CD4-positive, alpha-beta T cell treated with Interleukin-15 for 1 hour (primary cell): ENCODE results near the gene ZNF611.
"Not testable (repeated sequence)": the region's sequence is repeated elsewhere in the genome, so short reads cannot be mapped to it uniquely, and the experiment has no call there.

Experiments used
- DNase-seq: peaks from one replicate; pipeline ENCODE4 v3.0.0-alpha.2; 2020

Gene ZNF611

DNA sequence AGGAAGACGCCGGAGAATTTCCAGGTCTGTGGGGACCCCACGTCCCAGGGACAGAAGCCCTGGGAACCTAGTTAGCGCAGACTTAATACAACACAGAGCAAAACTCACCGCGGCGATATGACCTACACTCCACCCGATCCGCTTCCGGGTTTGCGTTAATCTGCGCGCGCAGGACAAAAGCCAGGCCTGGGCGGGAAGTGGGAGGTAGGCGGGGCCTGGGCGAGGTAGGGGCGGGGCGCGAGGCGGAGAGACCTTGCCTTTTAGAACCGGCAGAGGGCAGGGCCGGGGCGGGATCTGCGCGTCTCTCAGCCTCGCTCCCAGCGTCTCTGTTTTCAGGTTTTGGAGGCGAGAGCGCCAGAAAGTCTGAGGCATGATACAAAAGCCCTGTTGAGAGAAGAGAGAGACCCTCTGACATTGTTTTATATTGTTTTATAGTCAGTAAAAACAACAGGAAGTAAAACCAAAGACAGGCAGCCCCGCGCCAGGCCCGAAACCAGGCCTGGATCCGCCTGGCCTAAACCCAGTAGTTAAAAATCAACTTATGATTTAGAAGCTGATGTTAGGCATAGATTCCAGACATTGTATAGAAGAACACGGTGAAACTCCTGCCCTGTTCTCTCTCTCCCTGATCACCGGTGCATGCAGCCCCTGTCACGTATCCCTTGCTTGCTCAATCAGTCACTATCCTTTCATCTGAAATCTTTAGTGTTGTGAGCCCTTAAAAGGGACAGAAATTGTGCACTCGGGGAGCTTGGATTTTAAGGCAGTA is at the start of gene ZNF611:
Gene ZNF611 (minus strand): TSS at position 152 of the 769 bp plus-strand sequence. CDS start 19,150 bp downstream, outside the sequence.
- peak; percentile 97 for DNase-seq

GRCh38 chr19:52782864-52783263 is 48.0 kb upstream of the ZNF611 start:
- DNase-seq: not testable (repeated sequence)

- peak; percentile 40 for DNase-seq
These were observed 44.0 kb upstream of the ZNF611 start for GRCh38 chr19:52778811-52779210.

DNA sequence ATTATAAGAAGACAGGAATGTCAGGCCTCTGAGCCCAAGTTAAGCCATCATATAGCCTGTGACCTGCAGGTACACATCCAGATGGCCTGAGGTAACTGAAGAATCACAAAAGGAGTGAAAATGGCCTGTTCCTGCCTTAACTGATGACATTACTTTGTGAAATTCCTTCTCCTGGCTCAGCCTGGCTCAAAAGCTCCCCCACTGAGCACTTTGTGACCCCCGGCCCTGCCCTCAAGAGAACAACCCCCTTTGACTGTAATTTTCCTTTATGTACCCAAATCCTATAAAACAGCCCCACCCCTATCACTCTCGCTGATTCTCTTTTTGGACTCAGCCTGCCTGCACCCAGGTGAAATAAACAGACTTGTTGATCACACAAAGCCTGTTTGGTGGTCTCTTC is 21.6 kb upstream of the ZNF611 start:
- not testable (repeated sequence) for DNase-seq

GRCh38 chr19:52749780-52750179 is 14.9 kb upstream of the ZNF611 start:
- DNase-seq: no peak

GRCh38 chr19:52748336-52748950 is 13.6 kb upstream of the ZNF611 start:
- no peak for DNase-seq

GRCh38 chr19:52745919-52746318 is 11.1 kb upstream of the ZNF611 start:
- peak; percentile 52 for DNase-seq

- DNase-seq: no peak
These were observed 8.2 kb upstream of the ZNF611 start for GRCh38 chr19:52743091-52743490.

- DNase-seq: no peak
These were observed 7.7 kb upstream of the ZNF611 start for GRCh38 chr19:52742516-52742915.

GRCh38 chr19:52741951-52742485 is 7.2 kb upstream of the ZNF611 start:
- DNase-seq: no peak

GRCh38 chr19:52741371-52741770 is 6.5 kb upstream of the ZNF611 start:
- not testable (repeated sequence) for DNase-seq

DNA sequence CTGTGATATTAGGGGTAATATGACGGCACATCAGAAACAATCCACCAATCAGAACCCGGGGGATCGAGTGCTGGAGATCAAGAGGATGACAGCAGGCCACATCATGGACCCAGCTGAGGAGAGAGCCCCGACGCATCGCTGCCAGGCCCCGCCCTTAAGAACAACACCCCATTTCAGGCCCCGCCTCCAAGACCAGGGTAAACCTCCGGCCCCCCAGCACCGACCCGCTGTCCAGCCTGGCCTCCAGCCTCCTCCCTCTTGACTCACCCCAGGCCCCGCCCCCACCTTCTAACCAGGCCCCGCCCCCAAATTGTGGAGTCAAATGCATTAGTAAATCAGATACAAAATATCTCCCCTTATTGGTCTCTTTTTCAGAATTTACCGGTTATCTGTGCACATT is 4.7 kb upstream of the ZNF611 start:
- no peak for DNase-seq

DNA sequence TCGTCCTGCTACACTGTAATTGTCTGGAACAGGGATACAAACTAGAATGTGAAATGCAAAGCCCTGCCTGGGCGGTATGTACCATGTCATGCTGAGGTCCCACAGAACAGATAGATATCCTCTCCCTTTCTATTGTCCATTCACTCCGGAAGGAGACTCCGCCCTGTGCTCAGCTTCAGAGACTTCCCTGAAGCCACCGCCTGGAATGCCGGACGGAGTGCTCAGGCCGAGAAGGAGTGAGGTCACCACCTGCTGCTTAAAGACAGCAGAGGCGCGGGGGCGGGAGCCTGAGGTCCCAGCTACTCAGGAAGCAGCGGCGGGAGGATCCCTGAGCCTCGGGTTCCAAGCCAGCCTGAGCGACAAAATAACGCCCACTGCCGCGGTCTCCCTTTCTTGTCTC is 890 bp upstream of the ZNF611 start:
- DNase-seq: no peak

DNA sequence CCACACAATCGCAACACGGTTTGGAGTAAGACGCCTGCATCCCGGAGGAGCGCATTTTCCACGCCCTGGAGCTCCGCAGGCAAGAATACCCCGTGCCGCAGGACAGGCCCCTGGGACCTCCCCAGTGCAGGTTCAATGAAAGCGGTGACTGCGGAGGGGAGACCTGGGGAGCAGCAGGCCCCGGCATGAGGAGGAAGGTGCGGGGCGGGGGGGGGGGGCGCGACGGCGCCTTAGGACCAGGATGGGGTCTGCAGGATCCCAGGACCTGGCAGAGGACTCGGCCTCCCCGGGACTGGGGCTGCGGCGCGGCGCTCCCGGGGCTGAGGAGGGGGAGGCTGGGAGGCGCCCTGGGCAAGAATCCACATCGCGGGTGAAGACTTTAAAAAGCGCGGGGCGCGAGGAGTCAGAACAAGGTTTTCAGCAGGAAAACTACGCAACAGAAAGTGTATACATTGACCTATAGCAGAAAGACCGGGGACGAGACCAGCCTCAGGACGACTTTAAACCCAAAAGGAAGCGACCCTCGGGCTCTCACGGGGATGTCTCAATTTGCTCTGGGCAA is 432 bp downstream of the ZNF611 start:
- no peak for DNase-seq

DNA sequence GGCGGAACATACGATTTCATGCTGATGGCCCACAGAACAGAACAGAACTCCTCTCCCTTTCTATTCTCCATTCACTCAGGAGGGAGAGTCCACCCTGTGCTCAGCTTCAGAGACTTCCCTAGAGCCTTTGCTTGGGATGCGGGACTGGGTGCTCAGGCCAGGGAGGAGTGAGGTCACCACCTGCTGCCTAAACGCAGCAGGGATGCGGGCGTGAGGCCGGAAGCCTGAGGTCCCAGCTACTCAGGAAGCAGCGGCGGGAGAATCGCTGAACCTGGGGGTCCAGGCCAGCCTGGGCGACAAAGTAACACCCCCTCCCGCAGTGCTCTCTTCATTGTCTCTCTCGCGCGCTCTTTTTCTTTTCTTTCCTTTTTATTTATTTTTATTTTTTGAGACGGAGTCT is 8.8 kb downstream of the ZNF611 start:
- not testable (repeated sequence) for DNase-seq

DNA sequence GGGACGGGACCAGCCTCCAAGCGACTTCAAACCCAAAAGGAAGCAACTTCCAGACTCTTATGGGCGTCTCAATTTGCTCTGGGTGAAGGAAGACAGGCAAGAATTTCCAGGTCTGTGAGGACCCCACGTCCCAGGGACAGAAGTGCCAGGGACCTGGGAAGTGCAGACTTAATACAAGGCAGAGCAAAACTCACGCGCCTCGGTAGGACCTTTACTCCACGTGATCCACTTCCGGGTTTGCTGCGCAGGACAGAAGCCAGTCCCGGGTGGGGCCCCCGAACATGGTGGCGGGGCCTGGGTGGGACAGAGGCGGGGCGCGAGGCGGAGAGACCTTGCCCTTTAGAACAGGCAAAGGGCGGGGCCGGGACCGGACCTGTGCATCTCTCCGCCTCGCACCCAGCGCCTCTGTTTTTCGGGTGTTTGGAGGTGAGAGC is 9.3 kb downstream of the ZNF611 start:
- DNase-seq: no peak

- DNase-seq: no peak
These were observed 9.9 kb downstream of the ZNF611 start for GRCh38 chr19:52724701-52725514.

DNA sequence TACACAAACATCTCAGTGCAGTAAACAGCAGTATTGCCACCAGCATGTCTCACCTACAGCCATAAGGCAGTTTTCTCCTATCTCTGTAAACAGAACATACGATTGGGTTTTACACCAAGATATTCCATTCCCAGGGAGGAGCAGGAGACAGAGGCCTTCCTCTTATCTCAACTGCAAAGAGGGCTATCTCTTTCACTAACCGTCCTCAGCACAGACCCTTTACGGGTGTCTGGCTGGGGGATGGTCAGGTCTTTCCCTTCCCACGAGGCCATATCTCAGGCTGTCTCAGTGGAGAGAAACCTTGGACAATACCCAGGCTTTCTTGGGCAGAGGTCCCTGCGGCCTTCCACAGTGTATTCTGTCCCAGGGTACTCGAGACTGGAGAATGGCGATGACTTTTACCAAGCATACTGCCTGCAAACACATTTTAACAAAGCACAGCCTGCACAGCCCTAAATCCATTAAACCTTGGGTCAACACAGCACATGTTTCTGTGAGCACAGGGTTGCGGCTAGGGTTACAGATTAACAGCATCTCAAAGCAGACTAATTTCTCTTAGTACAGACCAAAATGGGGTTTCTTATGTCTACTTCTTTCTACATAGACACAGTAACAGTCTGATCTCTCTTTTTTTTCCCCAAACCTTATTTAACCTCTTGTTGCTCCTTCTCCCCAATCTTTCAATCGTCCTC is 10.8 kb downstream of the ZNF611 start:
- DNase-seq: not testable (repeated sequence)

DNA sequence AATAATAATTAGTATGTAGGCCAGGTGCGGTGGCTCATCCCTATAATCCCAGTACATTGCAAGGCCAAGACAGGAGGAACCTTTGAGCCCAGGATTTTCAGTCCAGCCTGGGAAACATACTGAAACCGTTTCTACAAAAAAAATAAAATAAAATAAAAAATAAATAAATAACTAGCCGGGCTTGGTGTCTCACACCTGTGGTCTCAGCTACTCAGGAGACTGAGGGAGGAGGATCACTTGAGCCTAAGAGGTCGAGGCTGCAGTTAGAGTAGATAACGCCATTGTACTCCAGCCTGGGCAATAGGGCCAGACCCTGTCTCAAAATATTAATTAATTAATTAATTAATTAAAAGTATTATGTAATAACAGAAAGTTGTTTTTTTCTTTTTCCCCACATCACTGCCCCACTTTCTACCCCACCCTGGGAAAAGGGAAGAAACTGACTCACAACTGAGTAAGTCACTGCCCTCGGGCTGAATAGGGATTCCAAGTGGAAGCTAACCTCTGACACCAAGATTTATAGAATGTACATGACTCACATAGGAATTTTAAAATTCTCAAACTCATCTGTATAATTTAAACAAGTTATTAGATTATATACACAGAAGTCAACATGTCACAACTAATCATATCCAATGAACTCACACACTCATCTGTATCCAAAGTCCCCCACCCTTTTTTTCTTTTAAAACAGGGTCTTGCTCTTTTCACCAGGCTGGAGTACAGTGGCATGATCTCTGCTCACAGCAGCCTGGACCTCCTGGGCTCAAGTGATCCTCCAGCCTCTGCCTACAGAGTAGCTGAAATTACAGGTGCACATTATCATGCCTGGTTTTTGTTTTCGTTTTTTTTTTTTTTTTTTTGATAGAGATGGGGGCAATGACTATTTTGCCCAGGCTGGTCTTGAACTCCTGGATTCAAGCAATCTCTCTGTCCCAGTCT is 12.5 kb downstream of the ZNF611 start:
- no peak for DNase-seq

- not testable (repeated sequence) for DNase-seq
These were observed 14.3 kb downstream of the ZNF611 start for GRCh38 chr19:52720541-52720940.

- DNase-seq: no peak
These were observed 18.3 kb downstream of the ZNF611 start for GRCh38 chr19:52716522-52716921.
